NOMO-1 (cell line): Measurements from ENCODE around the gene PIKFYVE.
"Not testable (repeated sequence)": the region's sequence is repeated elsewhere in the genome, so short reads cannot be mapped to it uniquely, and the experiment has no call there.

Experiments
- DNase-seq, 2 experiments: peaks; one replicate each; lab custom pipeline; 2025; ENCODE audit not compliant: unreplicated experiment in 2 of 2; lab: John Stamatoyannopoulos, UW

PIKFYVE gene

GRCh38 chr2:208300847-208301618 lies 35.0 kb downstream of the PIKFYVE start:
- DNase-seq: no peak

- no peak for DNase-seq
Observed at GRCh38 chr2:208304157-208304556, 38.1 kb downstream of the PIKFYVE start.

- no peak for DNase-seq
Observed at GRCh38 chr2:208304695-208305094, 38.6 kb downstream of the PIKFYVE start.

GRCh38 chr2:208306291-208306690 lies 40.2 kb downstream of the PIKFYVE start:
- no peak for DNase-seq

- DNase-seq: no peak
Observed at GRCh38 chr2:208311321-208311720, 45.3 kb downstream of the PIKFYVE start.

GRCh38 chr2:208311954-208312353 lies 45.9 kb downstream of the PIKFYVE start:
- no peak for DNase-seq

GRCh38 chr2:208315081-208315788 lies 49.2 kb downstream of the PIKFYVE start:
- no peak for DNase-seq

- DNase-seq: no peak
Observed at GRCh38 chr2:208318127-208318526, 52.1 kb downstream of the PIKFYVE start.

GRCh38 chr2:208319391-208319790 lies 53.3 kb downstream of the PIKFYVE start:
- DNase-seq: no peak

- no peak for DNase-seq
Observed at GRCh38 chr2:208320686-208321085, 54.6 kb downstream of the PIKFYVE start.

GRCh38 chr2:208326016-208326415 lies 60.0 kb downstream of the PIKFYVE start:
- DNase-seq: no peak

GRCh38 chr2:208329485-208329884 lies 63.4 kb downstream of the PIKFYVE start:
- DNase-seq: no peak

- no peak for DNase-seq
Observed at GRCh38 chr2:208334230-208334629, 68.2 kb downstream of the PIKFYVE start.

GRCh38 chr2:208346756-208347155 lies 80.7 kb downstream of the PIKFYVE start:
- no peak for DNase-seq

- no peak for DNase-seq
Observed at GRCh38 chr2:208350610-208351009, 84.6 kb downstream of the PIKFYVE start.

- no peak for DNase-seq
Observed at GRCh38 chr2:208352644-208353567, 86.9 kb downstream of the PIKFYVE start.

- no peak for DNase-seq
Observed at GRCh38 chr2:208354964-208355381, 88.9 kb downstream of the PIKFYVE start.

GRCh38 chr2:208356420-208356819 lies 90.4 kb downstream of the PIKFYVE start:
- DNase-seq: not testable (repeated sequence)

- no peak for DNase-seq
Observed at GRCh38 chr2:208356846-208357574, 91.0 kb downstream of the PIKFYVE start.
